Measurements from ENCODE around the gene NCOA5. TPM values are rescaled to one million over a fixed set of nuclear protein-coding genes. Genes with fewer than 3 reads are reported as not detected.
"Not testable (repeated sequence)": the region's sequence is repeated elsewhere in the genome, so short reads cannot be mapped to it uniquely, and the experiment has no call there.

Gene NCOA5
- total and polyA plus RNA-seq, 3 experiments from 2014 or later: 28.7 to 36.9 (median 34.9) TPM

DNA sequence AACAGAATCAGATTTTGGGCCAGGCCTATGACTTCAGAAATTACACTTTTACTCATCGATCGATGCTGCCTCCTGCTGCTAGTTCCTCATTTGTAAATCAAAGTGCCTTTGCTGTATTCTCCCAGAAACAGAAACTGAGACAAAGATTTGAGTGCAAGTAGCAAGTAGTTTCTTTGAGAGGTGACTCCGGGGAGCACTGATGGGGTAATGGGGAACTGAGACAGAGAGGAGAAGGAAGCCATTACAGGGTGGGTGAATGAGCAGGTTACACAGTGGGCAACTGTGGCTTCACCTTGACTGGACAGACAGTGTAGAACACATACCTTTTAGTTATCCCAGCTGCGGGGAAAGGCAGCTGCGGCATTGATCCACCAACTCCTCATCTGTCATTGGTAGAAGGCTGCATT, 18.7 kb upstream of the NCOA5 start:
- no peak overlapping the region for H3K4me3 ChIP-seq (ENCODE audit: low read length)

DNA sequence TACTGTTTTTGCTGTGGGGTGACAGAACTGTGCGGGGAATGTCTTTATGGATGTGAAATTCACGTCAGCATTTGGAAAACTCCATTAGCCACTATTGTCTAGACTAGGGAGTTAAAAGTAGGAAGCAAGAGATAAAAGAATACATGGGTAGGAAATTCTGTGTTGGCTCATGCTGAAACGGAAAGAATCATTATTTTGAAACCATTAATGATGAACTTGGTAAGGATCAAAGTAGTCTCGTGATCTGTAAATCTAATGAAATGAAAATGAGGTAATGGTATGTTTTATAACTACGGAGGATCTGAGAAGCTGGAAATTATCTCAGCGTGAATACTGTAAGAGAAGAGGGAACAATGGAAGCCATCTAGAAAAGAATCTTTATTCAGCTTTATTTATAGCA, 17.3 kb upstream of the NCOA5 start:
- Histone ChIP-seq H3K4me1 (ENCODE audit: insufficient read depth, low read length) (no peaks in the 10 kb centered on the region), H3K9me3 (ENCODE audit: low read length) (no peaks in the 10 kb centered on the region), H3K27me3 (ENCODE audit: insufficient read depth, low read length, poor library complexity, severe bottlenecking) (no peaks in the 10 kb centered on the region), H3K27ac (ENCODE audit: low read depth, low read length) (no peak overlapping the region), H3K4me3 (ENCODE audit: low read length) (no peak overlapping the region), H3K36me3 (ENCODE audit: insufficient read depth, low read length) (no peaks in the 10 kb centered on the region)
- H3K4me3 Mint-ChIP-seq: no peak overlapping the region
- no peaks in the 10 kb centered on the region for H3K4me1 Mint-ChIP-seq
- H3K27me3 Mint-ChIP-seq: peaks cover 43 to 75% of the 10 kb centered on the region in 2 donors
- ChIA-PET POLR2A (no interaction called here), CTCF (no interaction called here)
- H3K36me3 Mint-ChIP-seq: peaks cover 0 to 15% (median 0%) of the 10 kb centered on the region in 3 donors
- H3K27ac Mint-ChIP-seq: no peak overlapping the region
- no peak for DNase-seq
- peaks cover 0 to 6% (median 2%) of the 10 kb centered on the region in 5 donors for H3K9me3 Mint-ChIP-seq

More for the DNA sequence above, 18.7 kb upstream of the NCOA5 start:
- Histone ChIP-seq H3K27ac (ENCODE audit: low read depth, low read length) (no peak overlapping the region), H3K27me3 (ENCODE audit: insufficient read depth, low read length, poor library complexity, severe bottlenecking) (no peaks in the 10 kb centered on the region), H3K36me3 (ENCODE audit: insufficient read depth, low read length) (no peaks in the 10 kb centered on the region), H3K9me3 (ENCODE audit: low read length) (no peaks in the 10 kb centered on the region), H3K4me1 (ENCODE audit: insufficient read depth, low read length) (no peaks in the 10 kb centered on the region)
- no peak overlapping the region for H3K4me3 Mint-ChIP-seq
- no peak overlapping the region for H3K27ac Mint-ChIP-seq
- no peak for DNase-seq
- POLR2A ChIA-PET: no interaction called here
- H3K27me3 Mint-ChIP-seq: peaks cover 38 to 66% of the 10 kb centered on the region in 2 donors
- H3K4me1 Mint-ChIP-seq: no peaks in the 10 kb centered on the region
- CTCF ChIA-PET: no interaction called here
- H3K9me3 Mint-ChIP-seq: peaks cover 0 to 3% (median 0%) of the 10 kb centered on the region in 5 donors
- peaks cover 0 to 11% (median 0%) of the 10 kb centered on the region in 3 donors for H3K36me3 Mint-ChIP-seq

DNA sequence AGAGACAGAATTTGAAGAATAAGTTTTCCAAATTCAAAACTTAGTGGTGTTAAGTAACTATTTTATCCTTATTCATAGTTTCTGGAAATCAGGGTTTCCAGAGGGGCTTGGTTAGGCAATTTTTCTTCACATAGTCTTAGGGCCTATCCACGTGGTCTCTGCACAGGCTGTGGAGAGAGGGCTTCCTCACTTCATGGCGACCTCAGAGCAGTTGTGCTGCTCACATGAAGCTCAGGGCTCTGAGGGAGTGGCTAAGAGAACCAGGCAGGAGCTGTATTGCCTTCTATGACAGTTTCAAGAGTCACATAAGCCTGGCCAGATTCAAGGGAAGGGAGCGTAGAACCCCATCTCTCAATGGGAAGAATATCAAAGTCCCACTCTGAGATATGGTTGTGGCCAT, 14.5 kb upstream of the NCOA5 start:
- no peaks in the 10 kb centered on the region for H3K4me1 ChIP-seq (ENCODE audit: insufficient read depth, low read length)
- peaks cover 0 to 18% (median 0%) of the 10 kb centered on the region in 3 donors for H3K36me3 Mint-ChIP-seq
- no peak overlapping the region for H3K4me3 Mint-ChIP-seq
- peaks cover 8% of the 10 kb centered on the region for H3K27me3 ChIP-seq (ENCODE audit: insufficient read depth, low read length, poor library complexity, severe bottlenecking)
- H3K27ac ChIP-seq (ENCODE audit: low read depth, low read length): no peak overlapping the region
- H3K27ac Mint-ChIP-seq: no peak overlapping the region
- no peaks in the 10 kb centered on the region for H3K9me3 ChIP-seq (ENCODE audit: low read length)
- ChIA-PET CTCF (no interaction called here), POLR2A (no interaction called here)
- no peak for DNase-seq
- H3K4me3 ChIP-seq (ENCODE audit: low read length): no peak overlapping the region
- peaks cover 0 to 6% (median 2%) of the 10 kb centered on the region in 5 donors for H3K9me3 Mint-ChIP-seq
- no peaks in the 10 kb centered on the region for H3K36me3 ChIP-seq (ENCODE audit: insufficient read depth, low read length)
- H3K4me1 Mint-ChIP-seq: no peaks in the 10 kb centered on the region
- peaks cover 46 to 80% of the 10 kb centered on the region in 2 donors for H3K27me3 Mint-ChIP-seq

DNA sequence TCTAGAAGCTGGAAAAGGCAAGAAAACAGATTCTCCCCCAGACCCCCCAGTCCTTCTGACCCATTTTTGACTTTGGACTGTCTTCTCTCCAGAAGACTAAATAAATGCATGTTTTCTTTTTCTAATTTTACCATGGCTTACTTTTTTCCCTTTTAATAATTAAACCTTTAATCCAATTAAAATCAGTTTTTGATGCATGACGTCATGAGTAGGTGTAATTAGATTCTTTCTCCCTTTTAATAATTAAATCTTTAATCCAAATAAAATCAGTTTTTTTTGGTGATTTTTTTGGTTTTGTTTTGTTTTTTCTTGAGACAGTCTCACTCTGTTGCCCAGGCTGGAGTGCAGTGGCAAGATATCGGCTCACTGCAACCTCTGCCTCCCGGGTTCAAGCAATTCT, 13.2 kb upstream of the NCOA5 start:
- CTCF ChIA-PET: no interaction called here
- POLR2A ChIA-PET: no interaction called here
- Histone ChIP-seq H3K27ac (ENCODE audit: low read depth, low read length) (no peak overlapping the region), H3K36me3 (ENCODE audit: insufficient read depth, low read length) (no peaks in the 10 kb centered on the region), H3K27me3 (ENCODE audit: insufficient read depth, low read length, poor library complexity, severe bottlenecking) (peaks cover 12% of the 10 kb centered on the region), H3K9me3 (ENCODE audit: low read length) (no peaks in the 10 kb centered on the region), H3K4me3 (ENCODE audit: low read length) (no peak overlapping the region), H3K4me1 (ENCODE audit: insufficient read depth, low read length) (no peaks in the 10 kb centered on the region)
- H3K4me1 Mint-ChIP-seq: no peaks in the 10 kb centered on the region
- no peak for DNase-seq
- peaks cover 0 to 6% (median 2%) of the 10 kb centered on the region in 5 donors for H3K9me3 Mint-ChIP-seq
- no peak overlapping the region for H3K4me3 Mint-ChIP-seq
- peak overlapping the region in 1 of 8 donors; percentile 6 for H3K27ac Mint-ChIP-seq
- peaks cover 49 to 79% of the 10 kb centered on the region in 2 donors for H3K27me3 Mint-ChIP-seq
- H3K36me3 Mint-ChIP-seq: peaks cover 0 to 21% (median 0%) of the 10 kb centered on the region in 3 donors

DNA sequence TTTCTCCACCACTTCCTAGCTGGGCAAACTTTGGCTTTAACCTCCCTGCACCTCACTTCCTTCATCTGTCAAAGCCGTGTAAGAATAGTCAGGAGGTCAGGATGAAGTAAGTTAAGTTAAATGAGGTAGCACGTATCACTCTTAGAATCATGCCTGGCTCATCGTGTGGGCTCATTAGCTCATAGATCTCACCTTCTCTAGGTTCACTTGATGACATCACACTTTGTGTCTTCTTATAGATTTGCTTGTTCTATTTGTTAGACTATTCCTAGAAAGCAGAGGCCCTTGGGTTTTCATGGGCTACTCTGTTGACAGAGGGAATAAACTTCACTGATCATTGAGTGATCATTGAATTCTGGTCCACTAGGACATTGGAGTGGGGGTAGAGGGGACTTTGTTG, 12.2 kb upstream of the NCOA5 start:
- ChIA-PET POLR2A (no interaction called here), CTCF (no interaction called here)
- Mint-ChIP-seq H3K9me3 (peaks cover 0 to 6% (median 2%) of the 10 kb centered on the region in 5 donors), H3K4me3 (no peak overlapping the region), H3K27ac (no peak overlapping the region), H3K27me3 (peaks cover 47 to 75% of the 10 kb centered on the region in 2 donors), H3K4me1 (no peaks in the 10 kb centered on the region), H3K36me3 (peaks cover 0 to 21% (median 0%) of the 10 kb centered on the region in 3 donors)
- Histone ChIP-seq H3K27ac (ENCODE audit: low read depth, low read length) (no peak overlapping the region), H3K4me1 (ENCODE audit: insufficient read depth, low read length) (no peaks in the 10 kb centered on the region), H3K4me3 (ENCODE audit: low read length) (no peak overlapping the region), H3K36me3 (ENCODE audit: insufficient read depth, low read length) (no peaks in the 10 kb centered on the region), H3K9me3 (ENCODE audit: low read length) (no peaks in the 10 kb centered on the region), H3K27me3 (ENCODE audit: insufficient read depth, low read length, poor library complexity, severe bottlenecking) (peaks cover 13% of the 10 kb centered on the region)
- DNase-seq: no peak

DNA sequence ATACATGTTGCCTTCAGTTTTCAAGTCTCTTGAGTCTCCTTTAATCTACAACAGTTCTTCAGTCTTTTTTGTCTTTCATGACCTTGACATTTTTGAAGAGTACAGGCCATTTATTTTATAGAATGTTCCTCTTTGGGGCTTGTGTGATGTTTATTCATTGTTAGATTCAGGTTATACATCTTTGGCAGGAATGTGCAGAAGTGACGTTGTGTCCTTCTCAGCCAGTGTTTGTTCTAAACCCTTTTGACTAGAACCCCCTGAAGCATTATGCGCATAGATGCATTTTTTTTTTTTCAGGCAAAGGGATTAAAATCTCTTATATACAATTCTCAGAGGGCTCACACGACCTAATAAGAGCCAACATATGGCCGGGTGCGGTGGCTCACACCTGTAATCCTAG, 11.2 kb upstream of the NCOA5 start:
- POLR2A ChIA-PET: no interaction called here
- CTCF ChIA-PET: no interaction called here
- no peaks in the 10 kb centered on the region for H3K4me1 ChIP-seq (ENCODE audit: insufficient read depth, low read length)
- H3K9me3 ChIP-seq (ENCODE audit: low read length): no peaks in the 10 kb centered on the region
- Mint-ChIP-seq H3K4me3 (no peak overlapping the region), H3K9me3 (peaks cover 0 to 6% (median 2%) of the 10 kb centered on the region in 5 donors), H3K36me3 (peaks cover 0 to 21% (median 0%) of the 10 kb centered on the region in 3 donors), H3K27ac (no peak overlapping the region), H3K27me3 (peaks cover 43 to 73% of the 10 kb centered on the region in 2 donors), H3K4me1 (no peaks in the 10 kb centered on the region)
- no peak overlapping the region for H3K27ac ChIP-seq (ENCODE audit: low read depth, low read length)
- H3K27me3 ChIP-seq (ENCODE audit: insufficient read depth, low read length, poor library complexity, severe bottlenecking): peaks cover 13% of the 10 kb centered on the region
- H3K4me3 ChIP-seq (ENCODE audit: low read length): no peak overlapping the region
- no peak for DNase-seq
- no peaks in the 10 kb centered on the region for H3K36me3 ChIP-seq (ENCODE audit: insufficient read depth, low read length)

DNA sequence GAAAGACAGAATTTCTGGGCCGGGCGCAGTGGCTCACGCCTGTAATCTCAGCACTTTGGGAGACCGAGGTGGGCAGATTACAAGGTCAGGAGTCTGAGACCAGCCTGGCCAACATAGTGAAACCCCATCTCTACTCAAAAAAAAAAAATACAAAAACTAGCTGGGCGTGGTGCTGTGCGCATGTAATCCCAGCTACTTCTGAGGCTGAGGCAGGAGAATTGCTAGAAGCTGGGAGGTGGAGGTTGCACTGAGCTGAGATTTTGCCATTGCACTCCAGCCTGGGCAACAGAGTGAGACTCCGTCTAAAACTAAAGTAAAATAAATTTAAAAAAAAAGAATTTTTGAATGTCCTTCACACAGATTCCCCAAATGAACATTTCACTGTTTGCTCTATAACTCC, 10.7 kb upstream of the NCOA5 start:
- H3K27me3 ChIP-seq (ENCODE audit: insufficient read depth, low read length, poor library complexity, severe bottlenecking): peaks cover 13% of the 10 kb centered on the region
- peaks cover 42 to 69% of the 10 kb centered on the region in 2 donors for H3K27me3 Mint-ChIP-seq
- H3K4me1 ChIP-seq (ENCODE audit: insufficient read depth, low read length); DNase-seq; H3K36me3 ChIP-seq (ENCODE audit: insufficient read depth, low read length); H3K9me3 Mint-ChIP-seq; H3K4me3 Mint-ChIP-seq; H3K4me3 ChIP-seq (ENCODE audit: low read length); H3K9me3 ChIP-seq (ENCODE audit: low read length); H3K4me1 Mint-ChIP-seq; POLR2A ChIA-PET; H3K27ac Mint-ChIP-seq; CTCF ChIA-PET; H3K27ac ChIP-seq (ENCODE audit: low read depth, low read length): not testable (repeated sequence)
- peaks cover 0 to 21% (median 0%) of the 10 kb centered on the region in 3 donors for H3K36me3 Mint-ChIP-seq

DNA sequence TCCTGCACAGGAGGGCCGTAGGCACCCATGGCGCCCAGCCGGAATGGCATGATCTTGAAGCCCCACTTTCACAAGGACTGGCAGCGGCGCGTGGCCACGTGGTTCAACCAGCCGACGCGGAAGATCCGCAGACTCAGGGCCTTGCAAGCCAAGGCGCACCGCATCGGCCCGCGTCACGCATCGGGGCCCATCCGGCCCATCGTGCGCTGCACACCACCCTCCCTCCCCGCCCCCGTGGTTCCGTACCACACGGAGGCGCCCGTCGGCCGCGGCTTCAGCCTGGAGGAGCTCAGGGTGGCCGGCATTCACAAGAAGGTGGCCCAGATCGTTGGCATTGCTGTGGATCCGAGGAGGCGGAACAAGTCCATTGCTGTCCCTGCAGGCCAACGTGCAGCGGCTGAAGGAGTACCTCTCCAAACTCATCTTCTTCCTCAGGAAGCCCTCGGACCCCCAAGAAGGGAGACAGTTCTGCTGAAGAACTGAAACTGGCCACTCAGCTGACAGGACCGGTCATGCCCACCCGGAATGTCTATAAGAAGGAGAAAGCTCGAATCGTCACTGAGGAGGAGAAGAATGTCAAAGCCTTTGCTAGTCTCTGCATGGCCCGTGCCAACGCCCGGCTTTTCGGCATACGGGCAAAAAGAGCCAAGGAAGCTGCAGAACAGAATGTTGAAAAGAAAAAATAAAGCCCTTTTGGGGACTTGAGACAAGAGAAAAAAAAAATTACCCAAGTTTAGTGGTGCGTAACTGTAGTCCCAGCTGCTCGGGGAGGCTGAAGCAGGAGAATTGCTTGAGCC, 9.9 kb upstream of the NCOA5 start:
- Mint-ChIP-seq H3K4me3 (no peak overlapping the region), H3K9me3 (peaks cover 0 to 6% (median 2%) of the 10 kb centered on the region in 5 donors), H3K36me3 (peaks cover 0 to 15% (median 0%) of the 10 kb centered on the region in 3 donors), H3K4me1 (no peaks in the 10 kb centered on the region), H3K27ac (no peak overlapping the region), H3K27me3 (peaks cover 38 to 62% of the 10 kb centered on the region in 2 donors)
- no peak overlapping the region for H3K27ac ChIP-seq (ENCODE audit: low read depth, low read length)
- ChIA-PET POLR2A (no interaction called here), CTCF (no interaction called here)
- H3K4me1 ChIP-seq (ENCODE audit: insufficient read depth, low read length): no peaks in the 10 kb centered on the region
- peaks cover 13% of the 10 kb centered on the region for H3K27me3 ChIP-seq (ENCODE audit: insufficient read depth, low read length, poor library complexity, severe bottlenecking)
- H3K4me3 ChIP-seq (ENCODE audit: low read length): no peak overlapping the region
- H3K36me3 ChIP-seq (ENCODE audit: insufficient read depth, low read length): no peaks in the 10 kb centered on the region
- DNase-seq: no peak
- H3K9me3 ChIP-seq (ENCODE audit: low read length): no peaks in the 10 kb centered on the region

Data from CD8-positive, alpha-beta memory T cell (primary cell).